Ureter (tissue), 1 donor: Measurements from ENCODE around the gene SYT6. TPM values are rescaled to one million over a fixed set of nuclear protein-coding genes. Genes with fewer than 3 reads are reported as not detected.

Experiments used
- DNase-seq: peaks from one replicate; pipeline ENCODE4 v3.0.0-alpha.2; 2020; ENCODE audit warnings: low spot score
- total RNA-seq: library from RNA; stranded (reverse); gene quantifications from one replicate; pipeline ENCODE4 v1.2.4, GENCODE V29; 2023
- donor health status: DM: yes; HTN: yes; CAD: no.

Gene SYT6
- total RNA-seq, 1 donor from 2014 or later, result 0.47 TPM

DNA sequence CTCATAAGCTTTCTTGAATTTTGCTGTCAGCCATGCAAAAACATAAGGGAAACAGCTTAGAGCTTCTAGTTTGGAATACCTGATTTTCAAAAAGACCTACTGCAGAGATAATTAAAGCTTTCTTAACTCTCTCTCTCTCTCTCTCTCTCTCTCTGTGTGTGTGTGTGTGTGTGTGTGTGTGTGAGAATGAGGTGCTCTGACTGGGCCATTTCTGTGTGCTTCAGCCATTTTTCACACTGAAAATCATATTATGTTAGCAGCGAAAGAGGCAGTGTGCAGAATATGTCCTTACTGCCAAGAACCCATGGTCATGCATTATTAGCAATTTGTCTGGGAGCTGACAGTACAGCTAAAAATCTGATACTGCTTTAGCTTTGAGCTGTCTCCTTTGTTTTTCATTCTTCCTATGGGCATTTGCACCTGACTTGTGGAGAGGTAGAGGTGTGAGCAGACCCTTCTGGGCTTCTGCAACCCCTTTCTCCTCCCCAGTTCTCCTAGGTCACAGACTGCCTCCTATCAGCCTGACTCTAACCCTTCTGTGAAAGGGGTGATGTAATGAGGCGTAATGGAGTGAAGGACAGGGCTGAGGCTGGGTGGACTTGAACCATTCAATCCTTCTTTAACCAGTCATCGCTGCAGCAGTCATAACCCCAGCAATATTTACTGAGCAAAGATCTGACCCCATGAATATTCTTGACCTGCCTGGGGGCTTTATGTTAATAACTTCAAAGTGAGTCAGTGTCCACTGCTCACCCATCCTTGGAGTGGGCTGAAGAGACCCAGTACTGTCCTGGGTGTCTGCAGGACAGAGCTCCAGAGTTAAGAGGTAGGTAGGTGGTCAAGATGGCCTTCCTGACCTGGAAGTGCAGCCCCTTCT, 61.2 kb downstream of the SYT6 start:
- DNase-seq, result no peak

DNA sequence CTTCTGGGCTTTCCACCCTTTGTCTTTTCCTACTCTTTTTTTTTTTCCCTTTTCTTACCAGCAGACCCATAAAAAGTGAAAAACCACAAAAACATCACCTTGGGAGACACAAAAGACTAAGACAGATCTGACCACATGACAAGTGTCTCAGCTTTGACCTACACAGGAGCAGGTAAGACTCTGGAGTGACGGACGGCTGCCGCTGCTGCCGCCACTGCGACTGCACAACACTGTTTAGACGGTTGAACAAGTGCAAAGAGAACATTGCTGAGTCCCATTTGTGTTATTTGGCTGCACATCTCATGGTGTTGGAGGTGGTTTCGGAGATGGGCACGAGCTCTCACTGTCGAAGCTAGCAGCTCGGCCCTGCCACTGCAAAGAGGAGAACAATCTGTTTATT, 62.0 kb downstream of the SYT6 start:
- no peak for DNase-seq

DNA sequence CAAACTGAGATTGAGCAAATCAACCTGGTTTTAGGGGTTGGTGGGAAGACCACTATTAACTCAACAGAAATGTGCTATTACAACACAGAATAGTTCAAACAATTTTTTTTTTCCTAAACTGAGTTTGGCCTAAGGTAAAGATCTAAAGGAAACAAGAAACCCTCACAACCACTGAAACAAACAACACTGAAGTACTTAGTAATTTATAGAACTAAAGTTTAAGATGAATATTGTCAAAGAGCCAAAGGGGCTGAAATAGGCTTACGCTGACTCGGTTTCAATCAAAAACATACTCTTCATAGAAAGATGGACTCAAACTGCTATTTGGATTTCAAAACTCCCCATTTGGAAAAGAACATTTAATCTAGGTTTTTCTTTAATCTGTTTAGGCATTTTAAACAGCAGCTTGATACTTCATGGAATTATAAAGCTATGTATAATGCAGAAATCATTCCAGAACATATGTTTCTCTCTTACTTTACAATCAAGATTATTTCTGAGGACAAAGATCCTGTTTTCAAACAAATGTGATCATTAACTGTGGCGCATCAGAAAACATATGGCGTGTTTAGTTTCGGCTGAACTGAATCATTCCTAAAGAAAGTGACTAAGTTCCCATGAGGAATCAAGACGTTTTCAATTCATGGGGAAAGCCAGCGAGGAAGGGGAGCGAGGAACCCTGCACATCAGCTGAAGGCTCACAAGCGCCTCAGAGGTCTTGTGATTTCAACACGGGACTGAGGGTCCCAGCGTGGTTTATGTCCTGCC, 62.7 kb downstream of the SYT6 start:
- DNase-seq, result no peak

DNA sequence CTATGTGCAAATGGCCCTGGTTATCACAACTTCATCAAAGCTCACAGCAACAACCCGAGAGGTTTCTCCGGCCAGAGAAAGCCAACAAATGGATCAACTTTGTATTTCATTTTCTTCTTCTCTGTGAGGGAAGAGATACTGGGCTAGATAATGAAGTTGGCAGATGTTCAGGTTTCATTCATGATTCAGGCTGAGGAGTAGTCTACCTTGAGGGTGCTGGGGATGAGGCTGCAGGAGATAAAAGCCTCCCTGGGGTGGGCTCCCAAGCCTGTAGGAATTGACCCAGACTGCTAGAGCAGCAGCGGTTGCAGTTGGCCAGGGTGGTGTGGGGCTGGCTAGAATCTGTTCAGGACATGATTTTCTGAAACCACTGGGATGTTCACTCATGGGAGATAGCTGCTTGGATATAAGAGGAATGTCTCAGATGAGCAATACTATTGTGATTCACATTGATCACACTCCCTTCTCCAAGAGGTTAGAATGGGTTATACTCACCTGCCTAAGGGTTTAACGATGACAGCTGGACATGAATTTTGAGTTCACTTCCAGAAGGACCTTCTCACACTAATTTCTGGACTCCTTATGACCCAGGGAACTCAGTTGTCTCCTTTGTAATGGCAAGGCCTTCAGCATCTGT, 64.0 kb downstream of the SYT6 start:
- DNase-seq, result no peak

DNA sequence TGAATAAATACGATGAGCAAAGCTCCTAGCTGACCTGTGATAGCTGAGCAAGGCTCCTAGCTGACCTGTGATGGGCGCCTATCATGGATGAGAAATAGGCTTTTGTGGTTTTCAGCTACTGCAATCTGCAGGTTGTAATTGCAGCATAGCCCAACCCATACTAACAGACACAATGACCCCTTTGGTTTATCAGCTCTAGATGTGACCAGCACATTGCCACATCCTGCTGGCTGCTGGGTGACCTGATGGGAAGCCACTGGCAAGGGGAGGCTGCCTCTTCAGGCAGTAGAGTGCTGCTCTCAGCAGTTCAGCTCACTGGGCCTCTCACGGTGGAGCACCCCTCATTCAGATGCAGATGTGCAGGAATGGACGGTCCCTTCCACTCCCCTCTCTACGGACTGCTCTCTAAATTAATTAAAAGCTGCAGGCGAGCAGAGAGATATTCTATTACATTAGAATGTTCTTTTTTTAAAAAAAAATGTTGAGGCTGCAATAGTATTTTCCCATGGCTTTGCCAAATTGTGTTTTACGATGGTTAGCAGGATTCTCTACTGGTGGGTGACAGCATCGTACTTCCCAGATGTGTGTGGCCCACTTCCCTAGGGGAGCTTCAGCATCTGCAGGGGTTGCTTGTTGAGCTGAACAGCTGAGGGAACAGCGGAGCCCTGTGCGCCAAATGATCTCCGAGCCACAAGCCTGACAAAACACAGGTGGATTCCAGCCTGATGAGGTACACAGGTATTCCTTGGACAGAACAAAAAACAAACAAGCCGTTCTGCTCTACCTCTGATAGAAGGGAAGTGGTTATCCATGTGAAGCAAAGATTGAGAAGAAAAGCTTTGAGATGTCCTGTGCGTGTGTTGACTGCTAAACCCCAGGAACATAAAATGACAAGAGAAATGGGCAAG, 65.0 kb downstream of the SYT6 start:
- no peak for DNase-seq

DNA sequence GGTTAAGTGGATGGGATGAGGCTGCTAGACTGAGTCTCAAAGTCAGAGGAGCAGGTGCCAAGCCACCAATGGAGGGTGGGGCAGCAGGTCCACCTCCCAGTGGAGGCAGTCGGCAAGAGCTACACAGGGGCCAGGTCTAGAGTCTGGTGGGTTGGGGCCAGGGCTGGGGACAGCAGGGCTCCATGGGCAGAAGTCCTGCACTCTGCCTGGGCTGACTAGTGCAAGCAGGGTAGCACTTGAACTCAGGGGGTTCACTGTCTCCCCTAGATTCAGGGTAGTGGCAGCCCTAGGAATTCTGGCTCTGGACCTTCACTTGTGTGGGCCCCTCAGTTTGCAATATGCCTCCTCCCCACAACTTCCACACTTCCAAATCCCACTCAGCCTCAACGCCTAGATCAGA, 66.2 kb downstream of the SYT6 start:
- no peak for DNase-seq

DNA sequence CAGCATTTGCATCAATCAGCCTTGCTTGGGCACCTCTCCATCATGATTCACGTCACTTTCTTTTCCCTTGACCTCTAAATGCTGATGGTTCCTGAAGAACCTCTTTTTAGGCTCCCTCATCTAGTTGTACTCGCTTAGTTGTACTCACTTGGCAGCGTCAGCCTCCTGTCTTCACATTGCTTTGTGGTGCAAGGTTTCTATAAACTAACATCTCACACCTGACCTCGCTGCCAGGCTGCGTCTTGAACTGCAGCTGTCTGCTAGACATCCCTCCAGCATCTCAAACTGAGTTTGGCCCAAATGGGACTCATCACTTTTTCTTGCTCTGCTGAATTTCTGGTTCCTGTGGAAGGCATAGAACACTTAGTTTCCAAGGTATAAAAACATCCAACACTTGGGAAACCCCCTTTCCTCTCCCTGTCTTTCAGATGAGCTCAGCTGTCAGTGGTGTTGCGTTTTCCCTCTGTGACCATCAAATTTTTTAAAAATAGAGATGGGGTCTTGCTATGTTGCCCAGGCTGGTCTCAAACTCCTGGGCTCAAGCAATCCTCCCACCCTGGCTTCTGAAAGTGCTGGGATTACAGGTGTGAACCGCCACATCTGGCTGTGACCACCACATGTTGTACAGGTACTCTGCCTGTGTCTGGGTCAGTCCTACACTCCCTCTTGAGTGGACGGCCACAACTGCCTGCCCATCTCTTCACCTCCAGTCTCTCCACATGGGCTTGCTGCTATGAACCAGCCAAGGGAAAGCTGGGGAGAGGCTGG, 66.9 kb downstream of the SYT6 start:
- DNase-seq, result no peak

DNA sequence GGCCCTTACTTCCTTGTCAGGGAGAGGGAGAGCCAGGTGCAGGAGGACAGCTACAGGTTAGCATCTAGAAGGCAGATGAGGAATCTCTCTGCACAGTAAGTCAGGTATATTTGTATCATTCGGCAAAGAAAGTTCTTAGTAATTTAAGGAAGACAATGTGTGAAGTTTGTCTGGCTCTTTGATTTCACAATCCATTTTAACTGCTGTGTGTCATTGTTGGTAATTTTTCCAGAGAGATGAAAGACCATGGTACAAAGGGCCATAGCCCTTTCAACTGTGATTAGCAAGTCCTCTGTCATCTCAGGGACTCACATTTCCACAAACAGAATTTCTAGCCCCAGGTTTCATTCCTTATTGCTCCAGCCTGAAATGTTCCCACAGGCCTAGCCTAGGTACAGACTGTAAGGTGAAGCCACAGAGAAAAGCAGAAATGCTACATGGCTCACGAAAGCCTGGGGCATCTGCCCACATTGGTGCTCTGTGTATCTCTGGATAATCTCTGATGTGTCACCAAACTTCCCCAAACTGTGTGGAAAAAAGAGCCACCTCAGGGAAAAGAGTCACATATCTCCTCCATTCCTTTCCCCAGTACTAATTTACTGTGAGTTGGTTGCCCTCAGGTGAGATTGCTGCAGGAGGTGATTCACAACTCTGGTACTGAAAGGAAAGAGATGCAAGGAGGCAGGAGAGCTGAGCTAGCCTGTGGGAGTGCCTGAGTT, 70.6 kb downstream of the SYT6 start:
- no peak for DNase-seq

DNA sequence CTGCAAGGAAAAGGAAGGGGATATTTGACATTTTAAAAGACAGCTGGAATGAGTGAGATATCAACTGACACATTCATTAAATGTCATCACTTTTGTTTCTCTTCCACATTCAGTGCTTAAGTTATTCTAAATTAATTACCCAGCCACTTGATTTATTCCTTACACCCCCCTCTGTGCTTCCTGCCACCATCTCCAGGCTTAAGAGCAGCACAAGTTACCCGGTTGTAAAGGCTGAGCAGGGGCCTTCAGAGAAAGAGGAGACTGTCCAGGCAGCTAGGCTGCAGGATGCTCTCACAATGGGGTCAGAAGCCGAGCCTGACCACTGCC, 71.4 kb downstream of the SYT6 start:
- DNase-seq, result no peak

DNA sequence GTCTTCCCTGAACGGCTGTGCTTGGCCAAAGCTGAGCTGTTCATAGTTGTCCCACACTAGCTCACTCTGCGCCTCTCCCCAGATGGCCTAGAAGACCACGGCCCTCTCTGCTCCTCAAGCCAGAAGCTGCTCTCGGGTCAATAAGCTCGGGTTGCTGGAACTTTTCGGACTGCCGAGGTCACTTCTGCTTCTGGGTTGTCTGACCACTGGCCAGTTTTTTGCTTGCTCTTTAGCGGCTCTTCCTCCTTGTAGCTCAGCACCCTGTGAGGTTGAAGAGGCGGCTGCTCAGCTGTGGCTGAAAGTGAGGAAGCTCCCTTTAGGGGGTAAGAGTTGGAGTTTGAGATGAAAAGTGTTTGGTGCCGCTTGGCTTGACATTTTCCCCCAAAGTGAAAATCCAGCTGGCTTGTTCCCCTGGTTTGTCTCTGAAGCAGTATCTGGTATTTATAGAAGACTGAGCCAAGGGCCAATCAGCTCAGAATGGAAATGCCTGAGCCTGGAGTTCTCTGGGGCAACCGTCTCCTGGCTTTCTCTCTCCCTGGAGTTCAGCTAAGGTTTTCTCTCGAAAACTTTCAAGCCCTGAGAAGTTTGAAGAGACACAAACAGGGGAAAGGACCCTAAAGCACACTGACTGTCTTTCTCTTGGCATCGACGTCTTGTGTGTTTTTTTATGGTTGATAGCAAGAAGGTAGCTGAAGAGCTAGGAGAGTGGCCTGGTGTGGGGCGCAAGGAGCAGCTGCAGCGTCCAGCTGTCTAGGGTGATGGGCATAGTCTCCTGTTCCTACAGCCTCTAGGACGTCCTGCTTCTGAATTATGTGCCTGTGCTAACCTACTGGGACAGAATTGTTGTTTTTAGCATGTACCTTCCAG, 72.0 kb downstream of the SYT6 start:
- peak; percentile 50 for DNase-seq

DNA sequence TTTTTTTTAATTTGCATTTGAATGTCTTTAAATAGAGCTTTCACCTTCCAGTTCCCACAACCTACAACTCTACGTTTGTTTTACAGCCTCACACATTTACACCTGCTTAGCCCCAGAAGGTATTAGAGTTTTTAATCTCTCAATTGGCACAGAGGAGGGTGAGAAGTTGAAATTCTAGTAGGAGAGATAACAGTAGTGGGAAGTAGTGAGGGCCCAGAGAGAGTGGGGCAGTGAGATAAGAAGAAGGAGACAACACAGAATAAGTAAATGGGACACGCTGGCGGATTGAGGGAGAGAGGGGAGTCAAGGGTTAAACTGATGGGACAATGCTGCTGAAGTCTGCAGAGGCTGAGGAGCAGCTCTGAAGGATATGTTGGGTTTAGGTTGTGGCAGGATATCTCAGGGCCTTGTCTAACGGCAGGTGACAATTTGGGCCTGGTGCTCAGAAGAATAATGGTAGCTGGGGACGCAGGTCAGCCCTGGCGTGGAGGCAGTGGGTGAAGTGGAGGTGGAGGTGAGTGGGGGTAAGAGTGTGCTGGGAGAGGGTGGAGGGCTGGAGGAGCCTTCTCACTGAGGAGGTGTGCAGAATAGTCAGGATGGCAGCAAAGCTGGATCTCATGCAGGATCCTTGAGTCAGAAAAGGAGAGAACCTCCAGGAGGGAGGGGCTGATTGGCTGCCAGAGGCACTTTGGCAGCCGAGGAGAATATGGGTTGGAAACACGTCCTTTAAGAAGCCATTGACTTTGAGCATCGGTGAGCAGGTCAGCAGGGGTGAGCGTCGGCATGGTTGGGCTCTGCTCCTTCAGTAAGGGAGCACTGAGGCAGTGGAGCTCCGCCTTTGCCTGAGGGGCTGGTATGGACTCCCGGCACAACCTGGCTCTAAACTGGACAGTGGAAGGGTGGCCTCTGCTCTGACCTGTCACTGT, 72.9 kb downstream of the SYT6 start:
- DNase-seq, result no peak

DNA sequence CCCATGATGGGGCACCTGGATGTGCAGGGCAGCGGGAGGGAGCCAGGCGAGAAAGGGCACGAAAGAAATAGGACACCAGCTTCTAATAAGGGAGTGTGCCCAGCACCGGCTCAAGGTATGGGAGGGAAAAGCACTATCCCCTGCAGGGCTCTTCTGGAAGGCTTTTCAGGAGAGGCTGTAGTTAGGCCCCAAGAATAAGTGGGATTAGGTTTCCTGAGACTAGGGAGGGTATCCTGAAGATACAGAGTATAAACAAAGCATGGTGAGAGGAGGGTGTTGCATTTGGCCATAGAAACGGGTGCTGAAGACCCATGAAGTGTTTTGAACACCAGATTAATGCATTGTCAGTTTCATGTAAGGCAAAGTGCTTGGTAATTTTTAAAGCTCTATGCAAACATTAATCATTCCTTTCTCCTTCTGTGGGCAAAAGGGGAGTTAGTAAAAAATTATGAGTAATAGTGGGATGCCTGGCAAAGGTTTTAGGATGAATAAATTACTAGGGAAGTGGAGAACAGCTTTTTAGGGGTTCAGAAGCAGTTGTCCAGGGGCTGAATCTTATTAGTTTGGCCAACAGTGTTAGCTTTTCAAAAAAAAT, 74.0 kb downstream of the SYT6 start:
- DNase-seq, result no peak

DNA sequence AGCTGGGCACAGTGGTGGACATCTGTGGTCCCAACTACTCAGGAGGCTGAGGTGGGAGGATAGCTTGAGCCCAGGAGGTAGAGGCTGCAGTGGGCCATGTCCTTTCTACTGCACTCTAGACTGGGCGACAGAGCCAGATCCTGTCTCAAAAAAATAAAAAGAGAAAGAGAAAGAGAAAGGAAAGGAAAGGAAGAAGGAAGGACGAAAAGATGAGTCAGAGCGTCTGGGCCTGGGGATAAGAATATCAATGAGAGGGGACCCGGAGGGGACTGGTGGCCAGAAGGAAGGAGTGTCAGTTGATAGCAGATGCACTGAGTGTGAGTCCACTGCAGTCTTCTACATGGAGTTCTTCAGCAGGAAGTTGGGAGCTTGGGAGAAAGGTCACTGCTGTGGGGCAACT, 75.6 kb downstream of the SYT6 start:
- DNase-seq, result no peak

DNA sequence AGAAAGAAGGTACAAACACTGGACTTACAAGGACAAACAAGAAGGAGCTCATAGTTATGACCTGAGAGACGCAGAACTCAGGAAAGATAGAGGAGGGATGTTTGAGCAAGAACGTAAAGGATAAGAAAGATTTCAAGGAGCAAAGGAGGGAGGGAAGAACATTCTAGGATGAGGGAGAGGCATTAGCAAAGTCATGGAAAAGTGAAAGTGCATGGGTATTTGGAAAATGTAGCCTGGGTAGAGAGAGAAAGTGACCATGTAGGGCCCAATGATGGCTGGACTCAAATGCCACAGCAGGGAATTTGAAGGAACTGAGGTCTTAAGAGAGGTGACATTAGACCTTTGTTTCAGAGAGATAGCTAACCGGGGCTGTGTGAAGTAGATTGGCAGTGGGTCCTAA, 76.5 kb downstream of the SYT6 start:
- no peak for DNase-seq

DNA sequence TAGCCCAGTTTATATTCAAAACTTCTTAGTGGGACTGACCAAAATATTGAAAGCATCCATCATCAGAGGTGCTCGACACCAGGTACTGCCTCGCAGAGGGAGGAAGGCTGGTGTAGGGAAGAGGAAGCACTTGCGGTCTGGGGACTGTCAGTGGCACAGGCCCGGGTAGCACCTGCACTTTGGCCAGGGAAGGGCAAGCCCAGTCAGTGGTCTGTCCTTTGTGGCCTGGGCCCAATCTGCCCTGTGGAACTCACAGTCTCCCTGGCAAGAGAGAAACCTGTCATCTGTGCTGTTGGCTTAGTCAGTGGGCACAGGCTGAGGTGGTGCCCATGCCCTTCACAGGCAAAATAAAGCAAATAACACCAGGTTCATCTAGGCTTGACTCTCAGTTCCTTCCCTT, 77.4 kb downstream of the SYT6 start:
- no peak for DNase-seq

DNA sequence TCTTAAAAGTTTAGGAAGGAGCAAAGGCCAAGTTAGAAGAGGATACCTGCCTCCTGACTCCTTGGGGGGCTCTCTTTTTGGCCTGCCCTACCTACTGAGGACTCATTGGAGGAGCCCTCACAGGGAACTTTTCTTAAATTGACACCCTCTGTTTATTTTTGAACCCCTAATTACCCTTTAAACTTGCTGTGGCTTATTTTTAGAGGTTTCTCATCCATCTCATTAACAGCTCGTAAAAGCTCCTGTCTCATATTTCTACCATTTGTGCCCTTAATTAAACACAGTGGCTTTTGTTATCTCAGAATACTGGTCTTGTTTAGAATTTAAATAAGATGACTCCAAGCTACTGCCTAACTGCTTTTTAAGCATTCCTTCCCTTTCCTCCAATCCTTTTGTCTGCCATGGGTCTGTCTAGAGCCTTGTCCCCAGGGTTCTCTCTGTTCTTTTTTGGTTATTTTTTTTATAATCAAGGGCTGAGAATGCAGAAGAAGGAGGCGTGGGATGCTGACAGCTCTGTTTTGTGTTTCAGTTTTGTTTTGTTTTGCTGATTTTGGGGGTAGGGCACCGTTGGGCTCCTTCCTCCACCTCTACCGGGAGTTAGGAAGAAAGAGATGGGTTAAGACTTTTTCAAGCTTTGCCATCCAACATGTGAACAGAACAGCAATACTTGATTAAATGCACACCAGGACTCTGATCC, 78.0 kb downstream of the SYT6 start:
- no peak for DNase-seq

DNA sequence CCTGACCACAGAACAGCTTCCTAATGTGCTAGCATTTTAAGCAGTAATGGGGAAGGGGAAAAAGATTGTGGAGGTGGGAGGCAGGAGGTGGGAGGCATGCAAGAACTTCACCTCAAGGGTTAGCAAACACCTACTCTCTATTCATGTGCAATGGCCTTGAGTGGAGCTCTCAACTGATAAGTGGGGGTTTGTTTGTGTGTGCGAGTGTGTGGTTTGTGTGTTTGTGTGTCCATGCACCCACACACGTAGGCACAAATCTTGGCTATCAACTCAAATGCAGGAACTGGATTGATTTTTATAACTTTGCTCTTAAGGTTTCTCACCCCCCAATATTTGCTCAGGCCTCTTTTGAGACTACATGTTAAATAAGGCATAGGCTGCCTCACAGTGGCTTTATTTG, 78.6 kb downstream of the SYT6 start:
- no peak for DNase-seq
